Activated CD4-positive, CD25-positive, alpha-beta regulatory T cell (primary cell): ENCODE results near the gene MUC22.
"Not testable (repeated sequence)": the region's sequence is repeated elsewhere in the genome, so short reads cannot be mapped to it uniquely, and the experiment has no call there.

ENCODE experiments used
- DNase-seq, 4 experiments: peaks; one replicate each; lab custom pipeline; 2025; lab: John Stamatoyannopoulos, UW

Gene MUC22

DNA sequence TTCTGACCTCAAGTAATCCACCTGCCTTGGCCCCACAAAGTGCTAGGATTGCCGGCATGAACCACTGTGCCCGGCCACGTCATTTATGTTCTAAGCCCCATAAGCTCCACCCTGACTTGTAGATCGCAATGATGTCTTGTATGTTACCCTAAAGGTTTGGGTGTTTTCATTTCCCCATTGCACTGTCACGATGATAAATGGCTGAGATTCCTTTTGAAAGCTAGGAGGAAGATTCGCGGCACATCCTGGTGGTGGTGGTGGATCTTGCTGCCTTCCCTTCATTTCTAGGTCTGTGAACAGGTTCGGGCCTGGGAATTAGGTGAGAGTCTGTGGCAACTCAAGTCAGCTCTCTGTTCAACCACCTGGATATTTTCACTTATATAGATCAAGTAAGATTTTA is 28.3 kb downstream of the MUC22 start:
- DNase-seq, result no peak

- no peak for DNase-seq
Measured at GRCh38 chr6:31040801-31041200, 30.5 kb downstream of the MUC22 start.

- DNase-seq, result no peak
Measured at GRCh38 chr6:31041372-31041974, 31.2 kb downstream of the MUC22 start.

DNA sequence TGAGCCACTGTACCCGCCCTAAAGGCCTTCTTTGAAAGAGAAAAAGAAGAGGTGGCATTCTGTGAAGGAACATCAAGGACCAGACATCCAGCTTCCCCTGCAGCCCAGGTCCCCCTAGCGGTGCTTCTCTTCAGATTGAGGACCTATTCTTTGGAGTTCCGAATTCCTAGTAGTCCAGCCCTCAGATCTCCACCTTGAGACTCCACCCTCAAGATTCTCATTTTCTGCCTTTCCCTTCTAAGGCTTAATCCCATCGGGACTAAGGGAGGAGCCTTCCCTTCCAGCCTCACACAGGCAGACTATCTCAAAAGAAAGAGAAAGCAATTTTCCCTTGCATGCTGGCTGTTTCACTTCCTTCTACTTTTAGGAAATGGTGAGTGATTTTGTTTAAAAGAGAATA is 32.5 kb downstream of the MUC22 start:
- DNase-seq, result no peak

DNA sequence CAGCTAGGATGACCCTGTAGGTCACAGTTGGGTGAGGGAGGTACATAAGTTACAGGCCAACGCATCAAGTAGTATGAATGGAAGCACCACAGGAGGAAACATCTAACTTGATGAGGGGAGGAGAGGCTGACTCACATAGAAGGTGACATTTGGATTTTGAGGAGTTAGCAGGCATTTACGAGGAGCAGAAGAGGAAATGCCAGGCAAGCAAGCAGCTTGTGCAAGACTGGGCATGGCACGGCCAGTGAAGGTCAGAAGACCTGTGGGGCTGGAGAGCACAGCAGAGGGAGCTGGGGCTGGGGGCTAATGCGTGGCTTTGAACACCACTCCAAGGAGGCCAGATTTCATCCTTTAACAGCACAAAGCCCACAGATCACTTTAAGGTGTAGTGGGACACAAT is 37.8 kb downstream of the MUC22 start:
- no peak for DNase-seq

- no peak for DNase-seq
Measured at GRCh38 chr6:31049518-31049917, 39.2 kb downstream of the MUC22 start.

DNA sequence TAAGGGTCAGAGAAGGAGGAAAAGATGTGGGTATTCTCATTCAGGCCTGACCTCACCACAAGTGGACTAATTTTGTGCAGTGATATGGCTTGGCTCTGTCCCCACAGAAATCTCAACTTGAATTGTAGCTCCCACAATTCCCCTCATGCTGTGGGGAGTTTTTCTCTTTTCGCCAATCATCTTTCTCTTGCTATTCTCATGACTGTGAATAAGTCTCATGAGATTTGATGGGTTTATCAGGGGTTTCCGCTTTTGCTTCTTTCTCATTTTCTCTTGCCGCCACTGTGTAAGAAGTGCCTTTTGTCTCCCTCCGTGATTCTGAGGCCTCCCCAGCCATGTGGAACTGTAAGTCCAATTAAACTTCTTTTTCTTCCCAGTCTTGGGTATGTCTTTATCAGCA is 42.9 kb downstream of the MUC22 start:
- DNase-seq, result not testable (repeated sequence)

GRCh38 chr6:31053873-31054272 is 43.6 kb downstream of the MUC22 start:
- no peak for DNase-seq

DNA sequence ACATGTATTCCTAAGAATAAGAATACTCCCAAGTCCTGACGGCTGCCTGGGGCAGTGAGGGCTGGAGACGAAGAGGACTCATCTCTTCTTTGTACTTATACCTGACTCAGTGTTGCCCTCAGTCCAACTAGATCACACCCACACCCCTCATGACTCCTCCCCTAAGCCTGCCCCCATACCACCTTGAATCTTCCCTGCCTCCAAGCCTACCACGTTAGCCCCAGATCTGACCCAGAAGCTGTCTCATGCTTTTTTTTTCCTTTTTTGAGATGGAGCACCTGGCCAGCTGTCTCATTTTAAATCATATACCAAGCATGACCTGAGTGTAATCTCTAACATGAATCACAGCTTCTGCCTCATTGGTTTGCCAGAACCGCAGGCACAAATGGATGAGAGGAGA is 45.2 kb downstream of the MUC22 start:
- DNase-seq, result no peak

DNA sequence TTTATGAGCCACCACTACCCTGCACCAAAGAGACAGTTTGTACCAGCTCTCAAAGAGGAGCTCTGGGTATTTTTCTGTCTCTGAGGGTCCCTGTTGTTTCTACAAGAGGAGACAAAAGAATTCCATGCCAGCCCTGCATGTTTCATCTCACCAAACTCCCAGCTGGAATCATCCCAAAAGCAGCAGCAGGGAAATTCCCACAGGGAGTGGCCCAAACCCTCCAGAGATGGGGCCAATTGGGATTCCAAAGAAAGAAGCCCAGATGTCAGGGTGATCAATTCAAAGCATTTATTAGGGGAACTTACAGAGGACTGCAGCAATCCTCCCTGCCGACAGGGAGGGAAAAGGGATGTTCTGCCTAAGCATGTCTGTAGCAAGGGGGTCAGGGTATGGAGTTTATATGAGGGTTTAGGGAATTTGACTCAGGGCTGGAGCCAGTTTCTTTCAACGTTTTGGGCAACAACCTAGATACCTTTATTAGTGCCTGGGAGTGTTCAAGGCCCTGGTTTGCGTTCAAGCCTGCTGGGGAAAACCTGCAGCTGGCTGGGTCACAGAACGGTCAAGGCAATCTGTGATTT is 47.2 kb downstream of the MUC22 start:
- DNase-seq, result no peak

DNA sequence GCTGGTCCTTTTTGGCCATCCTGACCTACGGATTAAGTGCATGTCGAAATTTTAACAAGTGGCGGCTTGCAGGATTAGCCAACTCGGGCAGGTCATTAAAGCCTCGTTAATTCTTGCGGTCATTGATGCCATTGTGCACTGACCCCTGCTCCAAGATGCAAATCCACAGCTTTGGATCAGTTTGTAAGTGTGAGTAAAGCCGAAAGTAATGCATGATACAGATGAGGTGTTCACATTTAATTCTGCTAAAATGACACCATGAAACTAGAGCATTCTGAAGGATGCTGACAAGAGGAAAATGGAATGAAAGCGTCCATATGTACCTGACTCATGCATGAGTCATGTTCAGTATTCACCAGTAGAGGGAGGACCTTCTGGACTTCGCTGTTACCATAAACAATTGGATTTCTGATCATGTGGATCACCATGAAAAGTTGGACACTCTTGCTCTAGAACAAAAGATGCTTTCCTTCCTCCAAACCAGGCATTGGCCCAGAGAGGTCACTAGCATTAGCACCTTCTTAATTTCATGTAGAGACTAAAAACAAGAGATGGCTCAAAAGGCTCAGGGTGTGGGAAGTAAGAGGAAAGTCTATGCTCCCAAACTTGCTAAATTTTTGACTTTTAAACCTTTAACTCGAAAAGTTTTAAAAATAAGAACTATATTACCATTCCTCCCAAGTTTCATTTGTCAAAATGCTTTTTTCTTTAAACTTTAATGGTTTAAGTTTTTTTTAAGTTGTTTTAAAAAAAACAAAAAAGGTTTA is 48.0 kb downstream of the MUC22 start:
- DNase-seq, result no peak

GRCh38 chr6:31060145-31060544 is 49.9 kb downstream of the MUC22 start:
- no peak for DNase-seq

DNA sequence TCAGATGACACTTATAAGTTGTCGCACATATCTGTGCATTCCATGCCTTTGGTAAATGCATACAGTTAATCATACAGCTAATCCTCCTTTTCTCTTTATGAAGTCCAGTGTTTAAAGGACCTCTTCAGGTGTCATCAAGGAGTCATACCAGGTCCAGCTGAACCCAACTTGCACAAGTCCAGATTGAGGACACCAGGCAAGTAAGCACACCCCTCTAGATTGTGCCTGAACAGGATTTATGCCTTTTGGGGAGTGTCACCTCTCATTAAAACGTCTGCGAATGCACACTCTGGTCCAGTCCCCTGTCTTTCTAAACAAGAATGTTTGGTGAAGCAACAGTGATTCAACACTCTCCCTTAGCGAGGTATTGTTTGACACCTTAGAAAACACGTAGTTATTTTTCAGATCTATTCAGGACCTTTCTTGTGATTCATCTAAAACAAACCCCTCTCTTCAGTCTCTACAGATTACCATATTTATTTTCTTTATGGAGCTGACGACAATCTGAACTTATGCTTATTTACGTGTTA is 53.7 kb downstream of the MUC22 start:
- no peak for DNase-seq

GRCh38 chr6:31065556-31065955 is 55.3 kb downstream of the MUC22 start:
- no peak for DNase-seq

DNA sequence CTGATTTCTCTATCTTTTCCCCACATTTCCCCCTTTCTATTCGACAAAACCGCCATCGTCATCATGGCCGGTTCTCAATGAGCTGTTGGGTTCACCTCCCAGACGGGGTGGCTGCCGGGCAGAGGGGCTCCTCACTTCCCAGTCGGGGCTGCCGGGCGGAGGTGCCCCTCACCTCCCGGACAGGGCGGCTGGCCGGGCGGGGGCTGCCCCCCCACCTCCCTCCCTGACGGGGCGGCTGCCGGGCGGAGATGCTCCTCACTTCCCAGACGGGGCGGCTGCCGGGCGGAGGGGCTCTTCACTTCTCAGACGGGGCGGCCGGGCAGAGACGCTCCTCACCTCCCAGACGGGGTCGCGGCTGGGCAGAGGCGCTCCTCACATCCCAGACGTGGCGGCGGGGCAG is 56.8 kb downstream of the MUC22 start:
- DNase-seq, result not testable (repeated sequence)

DNA sequence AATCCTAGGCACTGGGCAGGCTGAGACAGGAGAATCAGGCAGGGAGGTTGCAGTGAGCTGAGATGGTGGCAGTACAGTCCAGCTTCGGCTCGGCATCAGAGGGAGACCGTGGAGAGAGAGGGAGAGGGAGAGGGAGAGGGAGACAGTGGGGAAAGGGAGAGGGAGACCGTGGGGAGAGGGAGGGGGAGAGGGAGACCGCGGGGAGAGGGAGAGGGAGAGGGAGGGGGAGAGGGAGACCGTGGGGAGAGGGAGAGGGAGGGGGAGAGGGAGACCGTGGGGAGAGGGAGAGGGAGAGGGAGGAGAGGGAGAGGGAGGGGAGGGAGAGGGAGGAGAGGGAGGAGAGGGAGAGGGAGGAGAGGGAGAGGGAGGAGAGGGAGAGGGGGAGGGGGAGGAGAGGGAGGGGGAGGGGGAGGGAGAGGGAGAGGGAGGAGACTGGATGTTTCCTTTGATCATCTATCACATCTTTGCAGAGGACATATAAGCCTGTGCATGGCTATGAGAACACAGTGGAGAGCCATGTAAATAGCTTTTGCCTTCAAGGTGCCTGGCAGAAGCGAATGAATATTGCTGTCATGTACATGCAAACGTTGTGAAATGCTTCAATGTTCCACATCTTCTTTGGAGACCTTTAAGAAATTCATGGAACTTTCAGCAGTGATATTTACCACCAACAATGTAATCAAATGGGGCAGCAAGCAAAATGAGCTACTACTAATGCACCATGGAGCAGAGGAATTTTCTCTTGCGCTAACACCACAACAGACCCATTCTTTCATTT is 57.8 kb downstream of the MUC22 start:
- DNase-seq, result not testable (repeated sequence)

- peak; percentile 29 to 46 (median 44) for DNase-seq
Measured at GRCh38 chr6:31068669-31069340, 58.5 kb downstream of the MUC22 start.

DNA sequence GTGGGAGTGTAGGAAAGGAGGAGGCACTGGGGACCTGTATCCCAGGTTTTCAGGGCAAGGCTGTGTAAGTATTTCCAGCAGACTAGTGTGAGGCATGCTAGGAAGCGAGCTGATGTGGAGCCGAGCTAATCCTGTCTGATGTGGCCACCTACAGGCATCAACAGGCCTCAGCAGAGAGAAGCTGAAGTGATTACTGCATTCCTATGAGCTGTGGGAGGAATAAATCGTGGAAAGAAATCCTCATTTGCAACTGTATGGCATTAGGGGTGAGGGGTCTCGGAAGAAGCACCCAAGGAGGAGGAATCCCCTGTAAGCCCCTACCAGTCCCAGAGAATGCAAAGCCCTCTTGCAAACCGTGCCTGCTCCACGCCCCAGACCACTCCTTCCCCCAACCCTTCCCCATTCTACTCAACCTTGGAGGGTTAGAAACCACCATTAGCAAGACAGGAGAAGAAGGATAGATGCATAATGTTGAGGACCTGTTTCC is 60.5 kb downstream of the MUC22 start:
- DNase-seq, result no peak

- DNase-seq, result no peak
Measured at GRCh38 chr6:31074401-31074800, 64.1 kb downstream of the MUC22 start.

- no peak for DNase-seq
Measured at GRCh38 chr6:31075528-31075927, 65.3 kb downstream of the MUC22 start.

- no peak for DNase-seq
Measured at GRCh38 chr6:31076611-31077010, 66.3 kb downstream of the MUC22 start.
